ENCODE measurements around the gene SLC22A23. TPM values are rescaled to one million over a fixed set of nuclear protein-coding genes. Genes with fewer than 3 reads are reported as not detected.

Gene SLC22A23
- total RNA-seq, 1 donor from 2014 or later: 102 TPM

GRCh38 chr6:3327403-3327802 lies 129.4 kb downstream of the SLC22A23 start:
- TF ChIP-seq CTCF (IDR thresholded peaks at IDR 0.05; ENCODE audit: partially characterized antibody, unreplicated experiment): no peak
- H3K4me1 Mint-ChIP-seq (ENCODE audit: low read depth, unreplicated experiment): peaks cover 58% of the 10 kb centered on the region
- no peak overlapping the region for H3K27ac Mint-ChIP-seq (ENCODE audit: unreplicated experiment)

GRCh38 chr6:3326981-3327380 lies 129.9 kb downstream of the SLC22A23 start:
- TF ChIP-seq CTCF (IDR thresholded peaks at IDR 0.05; ENCODE audit: partially characterized antibody, unreplicated experiment): no peak
- DNase-seq: no peak
- Mint-ChIP-seq H3K9me3 (ENCODE audit: unreplicated experiment) (peaks cover 18% of the 10 kb centered on the region), H3K4me1 (ENCODE audit: low read depth, unreplicated experiment) (peaks cover 59% of the 10 kb centered on the region), H3K27ac (ENCODE audit: unreplicated experiment) (no peak overlapping the region), H3K4me3 (ENCODE audit: unreplicated experiment) (no peak overlapping the region), H3K27me3 (ENCODE audit: unreplicated experiment) (peaks cover 6% of the 10 kb centered on the region), H3K36me3 (ENCODE audit: unreplicated experiment) (no peaks in the 10 kb centered on the region)

More at GRCh38 chr6:3327403-3327802, 129.4 kb downstream of the SLC22A23 start:
- Mint-ChIP-seq H3K27me3 (ENCODE audit: unreplicated experiment) (peaks cover 6% of the 10 kb centered on the region), H3K36me3 (ENCODE audit: unreplicated experiment) (no peaks in the 10 kb centered on the region), H3K4me3 (ENCODE audit: unreplicated experiment) (no peak overlapping the region), H3K9me3 (ENCODE audit: unreplicated experiment) (peaks cover 16% of the 10 kb centered on the region)
- DNase-seq: no peak

DNA sequence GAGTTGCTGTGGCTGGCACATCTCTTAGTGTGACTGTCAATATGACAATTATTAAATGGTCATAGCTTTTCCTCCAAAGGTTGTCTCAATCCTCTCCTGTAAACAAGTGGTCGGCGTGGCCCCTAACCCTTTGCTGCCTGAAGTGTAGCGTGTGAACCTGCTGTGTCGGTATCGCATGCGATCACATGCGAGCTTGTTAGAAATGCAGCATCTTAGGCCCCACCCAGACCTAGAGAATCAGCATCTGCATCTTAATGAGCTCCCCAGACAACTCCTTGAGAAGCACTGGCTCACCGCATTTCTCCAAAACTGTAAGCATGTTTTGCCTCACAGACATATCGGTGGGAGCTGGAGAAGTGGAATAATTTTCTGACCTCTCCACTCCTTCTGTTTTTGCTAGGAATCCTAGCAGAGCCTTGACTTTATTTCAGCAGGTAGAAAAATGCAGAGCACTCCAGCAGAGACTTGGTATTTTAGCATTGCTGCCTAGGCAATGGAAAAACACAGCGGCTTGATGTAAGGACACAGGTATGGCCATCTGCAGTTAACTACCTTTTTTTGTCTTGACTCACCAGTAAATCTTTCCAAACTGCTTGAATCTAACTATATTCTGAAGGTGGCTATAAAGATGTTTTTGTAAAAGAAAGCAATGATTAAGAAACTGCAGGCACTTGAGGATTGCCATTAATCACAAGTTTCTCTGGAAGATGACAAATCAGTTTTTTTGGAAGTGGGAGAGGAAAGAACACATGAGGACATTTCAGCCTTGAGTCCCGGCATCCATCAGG lies 130.5 kb downstream of the SLC22A23 start:
- DNase-seq: no peak
- H3K27me3 Mint-ChIP-seq (ENCODE audit: unreplicated experiment): peaks cover 9% of the 10 kb centered on the region
- peak overlapping the region; percentile 23 for H3K27ac Mint-ChIP-seq (ENCODE audit: unreplicated experiment)
- no peak for TF ChIP-seq CTCF (IDR thresholded peaks at IDR 0.05; ENCODE audit: partially characterized antibody, unreplicated experiment)
- no peaks in the 10 kb centered on the region for H3K36me3 Mint-ChIP-seq (ENCODE audit: unreplicated experiment)
- H3K4me3 Mint-ChIP-seq (ENCODE audit: unreplicated experiment): peak overlapping the region; percentile 47
- H3K9me3 Mint-ChIP-seq (ENCODE audit: unreplicated experiment): peaks cover 18% of the 10 kb centered on the region
- peaks cover 59% of the 10 kb centered on the region for H3K4me1 Mint-ChIP-seq (ENCODE audit: low read depth, unreplicated experiment)

DNA sequence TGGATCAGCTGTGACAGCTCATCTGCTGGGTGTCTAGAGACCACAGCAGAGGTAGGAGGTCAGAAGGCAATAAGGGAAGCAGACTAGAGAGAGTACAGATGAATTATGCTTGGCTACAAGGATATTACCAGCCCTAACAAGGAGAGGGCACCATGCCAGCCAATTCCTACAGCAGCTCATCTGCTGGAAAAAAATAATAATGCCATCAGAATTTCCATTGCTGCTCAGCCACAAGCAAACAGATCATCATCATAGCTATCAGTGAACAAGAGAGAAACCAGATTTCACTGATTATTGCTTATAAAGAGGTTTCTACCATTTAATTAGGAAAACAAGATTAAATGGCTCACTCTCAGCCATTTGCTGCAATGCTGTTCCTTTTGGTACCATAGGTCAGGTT lies 131.6 kb downstream of the SLC22A23 start:
- H3K27me3 Mint-ChIP-seq (ENCODE audit: unreplicated experiment): peaks cover 11% of the 10 kb centered on the region
- H3K4me1 Mint-ChIP-seq (ENCODE audit: low read depth, unreplicated experiment): peaks cover 65% of the 10 kb centered on the region
- H3K9me3 Mint-ChIP-seq (ENCODE audit: unreplicated experiment): peaks cover 16% of the 10 kb centered on the region
- no peak overlapping the region for H3K4me3 Mint-ChIP-seq (ENCODE audit: unreplicated experiment)
- no peaks in the 10 kb centered on the region for H3K36me3 Mint-ChIP-seq (ENCODE audit: unreplicated experiment)
- DNase-seq: no peak
- H3K27ac Mint-ChIP-seq (ENCODE audit: unreplicated experiment): peak overlapping the region; percentile 30
- TF ChIP-seq CTCF (IDR thresholded peaks at IDR 0.05; ENCODE audit: partially characterized antibody, unreplicated experiment): no peak

- TF ChIP-seq CTCF (IDR thresholded peaks at IDR 0.05; ENCODE audit: partially characterized antibody, unreplicated experiment): no peak
- Mint-ChIP-seq H3K4me3 (ENCODE audit: unreplicated experiment) (no peak overlapping the region), H3K27me3 (ENCODE audit: unreplicated experiment) (peaks cover 14% of the 10 kb centered on the region), H3K27ac (ENCODE audit: unreplicated experiment) (peak overlapping the region; percentile 14), H3K4me1 (ENCODE audit: low read depth, unreplicated experiment) (peaks cover 70% of the 10 kb centered on the region), H3K36me3 (ENCODE audit: unreplicated experiment) (no peaks in the 10 kb centered on the region), H3K9me3 (ENCODE audit: unreplicated experiment) (peaks cover 16% of the 10 kb centered on the region)
- DNase-seq: no peak
Observed at GRCh38 chr6:3324262-3324942, 132.4 kb downstream of the SLC22A23 start.

Data from glutamatergic neuron (in vitro differentiated cells).